ENCODE data around the gene RPS15.

GRCh38 chr19:1461862-1462261 is 23.7 kb downstream of the RPS15 start:
- TF ChIP-seq ZC3H10 (CRISPR knock-in tag; IDR thresholded peaks at IDR 0.05) (no peak), TOX (CRISPR knock-in tag; IDR thresholded peaks at IDR 0.05; ENCODE audit: borderline replicate concordance) (no peak), ZFP3 (CRISPR knock-in tag; IDR thresholded peaks at IDR 0.05) (no peak), SNAI2 (CRISPR knock-in tag; IDR thresholded peaks at IDR 0.05) (no peak), ISL1 (CRISPR knock-in tag; IDR thresholded peaks at IDR 0.05) (no peak), RARB (CRISPR knock-in tag; IDR thresholded peaks at IDR 0.05) (no peak)
